ENCODE results near the gene MYH16.
"Not testable (repeated sequence)": the region's sequence is repeated elsewhere in the genome, so short reads cannot be mapped to it uniquely, and the experiment has no call there.

MYH16 gene

GRCh38 chr7:99235925-99236324, 36.7 kb upstream of the MYH16 start:
- TF ChIP-seq, protein P1, sequence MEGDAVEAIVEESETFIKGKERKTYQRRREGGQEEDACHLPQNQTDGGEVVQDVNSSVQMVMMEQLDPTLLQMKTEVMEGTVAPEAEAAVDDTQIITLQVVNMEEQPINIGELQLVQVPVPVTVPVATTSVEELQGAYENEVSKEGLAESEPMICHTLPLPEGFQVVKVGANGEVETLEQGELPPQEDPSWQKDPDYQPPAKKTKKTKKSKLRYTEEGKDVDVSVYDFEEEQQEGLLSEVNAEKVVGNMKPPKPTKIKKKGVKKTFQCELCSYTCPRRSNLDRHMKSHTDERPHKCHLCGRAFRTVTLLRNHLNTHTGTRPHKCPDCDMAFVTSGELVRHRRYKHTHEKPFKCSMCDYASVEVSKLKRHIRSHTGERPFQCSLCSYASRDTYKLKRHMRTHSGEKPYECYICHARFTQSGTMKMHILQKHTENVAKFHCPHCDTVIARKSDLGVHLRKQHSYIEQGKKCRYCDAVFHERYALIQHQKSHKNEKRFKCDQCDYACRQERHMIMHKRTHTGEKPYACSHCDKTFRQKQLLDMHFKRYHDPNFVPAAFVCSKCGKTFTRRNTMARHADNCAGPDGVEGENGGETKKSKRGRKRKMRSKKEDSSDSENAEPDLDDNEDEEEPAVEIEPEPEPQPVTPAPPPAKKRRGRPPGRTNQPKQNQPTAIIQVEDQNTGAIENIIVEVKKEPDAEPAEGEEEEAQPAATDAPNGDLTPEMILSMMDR (IDR thresholded peaks at IDR 0.05; ENCODE audit: control insufficient read depth, insufficient read depth, low read depth, low read length, missing control alignments) = no peak
- no peak for DNase-seq (ENCODE audit: low read depth)
- H3K4me3 ChIP-seq (ENCODE audit: control insufficient read depth, low read depth, low read length) = no peak overlapping the region

- H3K4me3 ChIP-seq (ENCODE audit: control insufficient read depth, low read depth, low read length); DNase-seq (ENCODE audit: low read depth): not testable (repeated sequence)
Measured at GRCh38 chr7:99237876-99238275, 34.8 kb upstream of the MYH16 start.

DNA sequence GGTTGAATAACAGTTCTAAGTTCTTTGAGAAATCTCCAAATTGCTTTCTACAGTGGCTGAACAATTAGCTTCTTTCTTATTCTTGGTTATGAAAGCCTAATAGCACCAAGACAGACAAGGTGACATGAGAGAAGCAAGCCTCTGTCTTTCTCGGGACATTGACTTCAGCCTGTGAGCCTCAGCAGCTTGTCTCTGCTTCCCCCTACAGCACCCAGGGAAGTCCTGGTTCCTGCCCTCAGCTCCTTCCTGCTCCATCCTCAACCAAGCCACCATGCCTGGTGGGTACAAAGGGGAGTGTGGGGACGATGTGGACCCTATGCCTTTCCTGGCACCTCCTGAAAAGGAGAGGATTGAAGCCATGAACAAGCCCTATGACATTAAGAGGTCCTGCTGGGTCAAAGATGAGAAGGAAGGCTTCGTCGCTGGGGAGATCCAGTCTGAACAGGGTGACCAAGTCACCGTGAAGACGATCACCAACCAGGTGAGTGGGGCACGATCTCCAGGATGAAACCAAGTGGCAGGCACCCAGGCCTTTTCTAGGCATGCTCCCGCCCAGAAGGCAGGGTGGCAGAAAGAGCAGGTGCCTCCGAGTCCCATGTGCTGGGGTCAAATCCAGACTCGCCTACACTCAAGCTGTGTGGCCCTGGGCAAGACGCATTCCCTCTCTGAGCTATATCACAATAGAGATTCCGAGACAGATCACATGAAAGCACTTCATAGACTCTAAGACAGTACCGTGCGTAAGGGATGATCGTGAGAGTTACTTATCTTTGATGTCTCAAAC, 33.9 kb upstream of the MYH16 start:
- H3K4me3 ChIP-seq (ENCODE audit: control insufficient read depth, low read depth, low read length) = no peak overlapping the region
- TF ChIP-seq, protein P1 (IDR thresholded peaks at IDR 0.05; ENCODE audit: control insufficient read depth, insufficient read depth, low read depth, low read length, missing control alignments) = no peak
- no peak for DNase-seq (ENCODE audit: low read depth)

DNA sequence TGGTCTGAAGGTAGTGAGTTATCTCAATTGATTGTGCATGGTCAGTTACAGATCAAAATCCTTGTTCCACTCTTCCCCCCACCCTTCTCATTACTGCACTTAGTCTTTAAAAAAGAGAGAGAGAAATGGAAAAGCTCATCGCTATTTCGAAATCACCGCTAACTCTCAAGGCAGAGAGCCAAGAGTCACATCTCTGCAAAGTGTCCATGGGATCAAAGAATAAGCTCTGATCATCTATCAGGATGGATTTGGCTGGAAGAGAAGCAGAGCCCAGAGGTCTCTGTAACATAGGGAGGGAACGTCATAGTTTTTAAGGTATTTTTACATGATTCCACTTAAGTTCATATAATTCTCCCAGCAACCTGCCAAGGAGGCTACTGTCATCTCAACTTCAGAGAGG, 30.0 kb upstream of the MYH16 start:
- H3K4me3 ChIP-seq (ENCODE audit: control insufficient read depth, low read depth, low read length) = no peak overlapping the region
- TF ChIP-seq, protein P1 (IDR thresholded peaks at IDR 0.05; ENCODE audit: control insufficient read depth, insufficient read depth, low read depth, low read length, missing control alignments) = no peak
- DNase-seq (ENCODE audit: low read depth) = no peak

DNA sequence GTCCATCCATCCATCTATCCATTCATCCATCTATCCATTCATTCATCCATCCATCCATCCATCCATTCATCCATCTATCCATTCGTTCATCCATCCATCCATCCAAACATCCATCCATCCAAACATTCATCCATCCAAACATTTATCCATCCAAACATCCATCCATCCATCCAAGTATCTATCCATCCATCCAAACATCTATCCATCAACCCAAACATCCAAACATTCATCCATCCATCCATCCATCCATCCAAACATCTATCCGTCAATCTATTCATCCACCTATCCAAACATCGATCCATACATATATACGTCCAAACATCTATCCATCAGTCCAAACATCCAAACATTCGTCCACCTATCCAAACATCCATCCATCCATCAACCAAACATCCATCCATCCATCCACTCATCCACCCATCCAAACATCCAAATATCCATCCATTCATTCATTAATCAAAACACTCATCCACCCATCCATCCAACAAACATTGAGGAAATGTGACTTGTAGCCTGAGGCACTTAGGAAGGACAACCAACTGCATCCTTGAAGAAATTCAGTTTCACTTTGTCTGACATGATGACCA, 28.8 kb upstream of the MYH16 start:
- no peak for DNase-seq (ENCODE audit: low read depth)
- H3K4me3 ChIP-seq (ENCODE audit: control insufficient read depth, low read depth, low read length) = no peak overlapping the region
- TF ChIP-seq, protein P1 (IDR thresholded peaks at IDR 0.05; ENCODE audit: control insufficient read depth, insufficient read depth, low read depth, low read length, missing control alignments) = no peak

GRCh38 chr7:99244939-99245338, 27.7 kb upstream of the MYH16 start:
- H3K4me3 ChIP-seq (ENCODE audit: control insufficient read depth, low read depth, low read length) = no peak overlapping the region
- TF ChIP-seq, protein P1 (IDR thresholded peaks at IDR 0.05; ENCODE audit: control insufficient read depth, insufficient read depth, low read depth, low read length, missing control alignments) = no peak
- no peak for DNase-seq (ENCODE audit: low read depth)

GRCh38 chr7:99248391-99249095, 24.1 kb upstream of the MYH16 start:
- no peak overlapping the region for H3K4me3 ChIP-seq (ENCODE audit: control insufficient read depth, low read depth, low read length)
- no peak for DNase-seq (ENCODE audit: low read depth)
- TF ChIP-seq, protein P1 (IDR thresholded peaks at IDR 0.05; ENCODE audit: control insufficient read depth, insufficient read depth, low read depth, low read length, missing control alignments) = no peak

Measured in AG09309 (cell line).